Osteoblast (primary cell): ENCODE data around the gene DCP1A. TPM values are rescaled to one million over a fixed set of nuclear protein-coding genes. Genes with fewer than 3 reads are reported as not detected.

ENCODE experiments used
- small RNA-seq: library from RNA; depleted of rRNA; stranded (forward); fragments of <200 nt; gene quantifications from one replicate; pipeline ENCODE3, GENCODE V24; 2012
- total RNA-seq: library from RNA; depleted of rRNA; stranded (reverse); fragments of >200 nt; gene quantifications from 2 replicates; pipeline ENCODE4 v1.2.3, GENCODE V29; 2012

Gene DCP1A
- total RNA-seq, 1 donor, result 16.6 TPM

Small RNA genes within 50 kb of the gene (small RNA-seq; reads per million reads assigned to genes)
- gene RF00019 (not detected), gene RF00212 (not detected), gene RF00568 (not detected)

Other genes with a start within 250 kb of the DCP1A start
- gene RFT1, start 217.1 kb downstream of the DCP1A start, total RNA-seq, result 11.9 and 12.7 TPM in 2 replicates
- 1.8 and 2.2 TPM in 2 replicates for gene PRKCD, start 186.3 kb downstream of the DCP1A start, total RNA-seq
- gene TKT, start 91.5 kb downstream of the DCP1A start, total RNA-seq, result 413 and 453 TPM in 2 replicates
- gene CACNA1D, start 147.1 kb upstream of the DCP1A start, total RNA-seq, result under 0.01 and 0.29 TPM in 2 replicates